Keratinocyte (primary cell): Measurements from ENCODE around the gene ATP6V1G3. TPM values are rescaled to one million over a fixed set of nuclear protein-coding genes. Genes with fewer than 3 reads are reported as not detected.

Experiments used
- DNase-seq: peaks from one replicate; pipeline ENCODE4 v3.0.0-alpha.2; 2011; ENCODE audit warnings: low read depth, missing footprints, low spot score
- FAIRE-seq: peaks from 2 replicates; lab custom pipeline; 2011; peaks lifted over from hg19 to GRCh38; lab: Jason Lieb, UNC
- H2AFZ ChIP-seq: 2 replicates; pipeline ENCODE4 v1.6.0; 2012; ENCODE audit warnings: low read length, control low read depth, inconsistent platforms; ENCODE audit not compliant: control insufficient read depth
- H3K27ac ChIP-seq: 2 replicates; pipeline ENCODE4 v1.5.1; 2011; ENCODE audit warnings: low read length; ENCODE audit not compliant: control insufficient read depth, insufficient read depth
- H3K27me3 ChIP-seq: 3 replicates; pipeline ENCODE4 v1.6.0; 2011; ENCODE audit warnings: low read length; ENCODE audit not compliant: control insufficient read depth, insufficient read depth; ENCODE audit errors: extremely low read depth
- H3K36me3 ChIP-seq, 2 experiments: 2 replicates in 1 of 2; 3 replicates in 1 of 2; pipeline ENCODE4 v1.5.1; 2011; ENCODE audit warnings: low read length in 2 of 2, mild to moderate bottlenecking in 1 of 2; ENCODE audit not compliant: control insufficient read depth in 2 of 2, insufficient read depth in 2 of 2; ENCODE audit errors: extremely low read depth in 1 of 2
- H3K4me1 ChIP-seq: 3 replicates; pipeline ENCODE4 v1.5.1; 2011; ENCODE audit warnings: low read length; ENCODE audit not compliant: control insufficient read depth, insufficient read depth; ENCODE audit errors: extremely low read depth
- H3K4me2 ChIP-seq: 3 replicates; pipeline ENCODE4 v1.6.0; 2011; ENCODE audit warnings: low read depth, low read length; ENCODE audit not compliant: control insufficient read depth, insufficient read depth; ENCODE audit errors: extremely low read depth
- H3K4me3 ChIP-seq, 3 experiments: fragments of 200-600 bp in 1 of 3; sonication (generic) in 1 of 3; 2 replicates in 2 of 3; 3 replicates in 1 of 3; pipeline ENCODE4 v1.5.1; 2011 to 2016; ENCODE audit warnings: low read length in 3 of 3, mild to moderate bottlenecking in 3 of 3, control low read depth in 2 of 3, inconsistent platforms in 1 of 3, low read depth in 1 of 3, mixed read lengths in 1 of 3, mixed run types in 1 of 3, moderate library complexity in 1 of 3; ENCODE audit not compliant: control insufficient read depth in 2 of 3, insufficient read depth in 2 of 3; ENCODE audit errors: extremely low read depth in 1 of 3
- H3K79me2 ChIP-seq: 2 replicates; pipeline ENCODE4 v1.6.0; 2012; ENCODE audit warnings: low read length; ENCODE audit not compliant: control insufficient read depth, insufficient read depth
- H3K9ac ChIP-seq: 3 replicates; pipeline ENCODE4 v1.6.0; 2011; ENCODE audit warnings: low read length; ENCODE audit not compliant: control insufficient read depth, insufficient read depth; ENCODE audit errors: extremely low read depth
- H3K9me1 ChIP-seq: 3 replicates; pipeline ENCODE4 v1.6.0; 2011; ENCODE audit warnings: low read length; ENCODE audit not compliant: control insufficient read depth, insufficient read depth; ENCODE audit errors: extremely low read depth
- H3K9me3 ChIP-seq: 2 replicates; pipeline ENCODE4 v1.5.1; 2012; ENCODE audit warnings: low read depth, low read length; ENCODE audit not compliant: control insufficient read depth
- H4K20me1 ChIP-seq: 3 replicates; pipeline ENCODE4 v1.6.0; 2011; ENCODE audit warnings: low read length; ENCODE audit not compliant: control insufficient read depth, insufficient read depth; ENCODE audit errors: extremely low read depth
- EZH2 ChIP-seq: IDR thresholded peaks from one replicate; pipeline ENCODE4 v1.6.1; 2012; ENCODE audit warnings: inconsistent platforms, mild to moderate bottlenecking, low read length, moderate library complexity
- dilution Hi-C: fragments of 300-500 bp; cut with MboI; formaldehyde crosslinking; loops from one replicate; pipeline ENCODE4 v1.7.0; 2020; ENCODE audit warnings: low sequenced_read_pairs; ENCODE audit not compliant: extremely low pct_ligation_motif_present
- polyA minus RNA-seq, 3 experiments: library from RNA; depleted of rRNA, polyadenylated mRNA; stranded (reverse); fragments of >200 nt; gene quantifications; 1 replicate in 1 of 3; 2 replicates in 1 of 3; 3 replicates in 1 of 3; pipeline ENCODE4 v1.2.3, GENCODE V29; 2011
- polyA plus RNA-seq, 5 experiments: library from polyadenylated mRNA; depleted of rRNA in 3 of 5; stranded (reverse) in 3 of 5; stranded (forward) in 1 of 5; unstranded in 1 of 5; fragments of >200 nt; gene quantifications; 1 replicate in 1 of 5; 2 replicates in 3 of 5; 3 replicates in 1 of 5; pipeline versions ENCODE4 v1.2.1 to v1.2.3, GENCODE V29; 2011 to 2012; ENCODE audit warnings: missing spikeins in 2 of 5, low read depth in 1 of 5, low replicate concordance in 1 of 5
- TF ChIP-seq, protein P1 (sequence below), 3 experiments: IDR thresholded peaks in 1 of 3; conservative IDR thresholded peaks in 1 of 3; optimal IDR thresholded peaks in 1 of 3; 2 replicates in 2 of 3; 3 replicates in 1 of 3; pipeline versions ENCODE3 to v1.5.1; 2011; ENCODE audit warnings: low read length in 3 of 3, mild to moderate bottlenecking in 3 of 3, moderate library complexity in 2 of 3, control low read depth in 1 of 3, inconsistent platforms in 1 of 3; ENCODE audit not compliant: insufficient read depth in 2 of 3; ENCODE audit errors: extremely low read depth in 1 of 3

The ATP6V1G3 gene, protein sequence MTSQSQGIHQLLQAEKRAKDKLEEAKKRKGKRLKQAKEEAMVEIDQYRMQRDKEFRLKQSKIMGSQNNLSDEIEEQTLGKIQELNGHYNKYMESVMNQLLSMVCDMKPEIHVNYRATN
- polyA plus RNA-seq, result not detected in 3 replicates
- not detected for polyA plus RNA-seq (2011; ENCODE audit: low read depth)
- not detected in 2 replicates for polyA plus RNA-seq (2011; cell fraction: cytosol; rRNA removed)
- polyA plus RNA-seq (2011; cell fraction: nucleus; rRNA removed), result not detected in 2 replicates
- polyA plus RNA-seq (2012; ENCODE audit: low replicate concordance), result not detected in 2 replicates
- not detected in 3 replicates for polyA minus RNA-seq
- not detected for polyA minus RNA-seq (2011; cell fraction: cytosol; rRNA and poly(A)+ RNA removed)
- not detected in 2 replicates for polyA minus RNA-seq (2011; cell fraction: nucleus; rRNA and poly(A)+ RNA removed)

DNA sequence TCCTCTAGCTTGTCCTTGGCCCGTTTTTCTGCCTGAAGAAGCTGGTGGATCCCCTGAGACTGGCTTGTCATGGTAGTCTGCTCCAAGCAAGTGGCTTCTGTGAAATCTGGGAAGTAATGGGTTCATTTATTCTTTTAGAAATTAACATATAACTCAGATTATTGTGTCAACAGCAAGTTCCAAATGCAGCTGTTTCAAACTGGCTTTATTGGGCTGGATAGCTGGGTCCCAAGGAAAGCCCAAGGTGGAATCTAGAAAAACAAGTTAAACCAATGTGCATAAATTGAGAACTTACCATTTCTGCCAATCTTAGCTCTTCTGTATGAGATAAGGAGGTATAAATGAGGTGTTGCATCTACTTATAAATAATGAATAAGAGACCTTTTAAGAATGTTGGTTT, at the start of gene ATP6V1G3:
TSS of gene ATP6V1G3 (minus strand) at position 101 of the 400 bp plus-strand sequence. CDS start at position 71, 30 bp downstream.
- no peak within 1 kb of the TSS for H2AFZ ChIP-seq
- DNase-seq, result no peak
- no peak within 1 kb of the TSS for H3K4me2 ChIP-seq
- no peak within 1 kb of the TSS for H3K9ac ChIP-seq
- H3K27me3 ChIP-seq, result no peaks in the 10 kb centered on the region
- TF ChIP-seq, protein P1, sequence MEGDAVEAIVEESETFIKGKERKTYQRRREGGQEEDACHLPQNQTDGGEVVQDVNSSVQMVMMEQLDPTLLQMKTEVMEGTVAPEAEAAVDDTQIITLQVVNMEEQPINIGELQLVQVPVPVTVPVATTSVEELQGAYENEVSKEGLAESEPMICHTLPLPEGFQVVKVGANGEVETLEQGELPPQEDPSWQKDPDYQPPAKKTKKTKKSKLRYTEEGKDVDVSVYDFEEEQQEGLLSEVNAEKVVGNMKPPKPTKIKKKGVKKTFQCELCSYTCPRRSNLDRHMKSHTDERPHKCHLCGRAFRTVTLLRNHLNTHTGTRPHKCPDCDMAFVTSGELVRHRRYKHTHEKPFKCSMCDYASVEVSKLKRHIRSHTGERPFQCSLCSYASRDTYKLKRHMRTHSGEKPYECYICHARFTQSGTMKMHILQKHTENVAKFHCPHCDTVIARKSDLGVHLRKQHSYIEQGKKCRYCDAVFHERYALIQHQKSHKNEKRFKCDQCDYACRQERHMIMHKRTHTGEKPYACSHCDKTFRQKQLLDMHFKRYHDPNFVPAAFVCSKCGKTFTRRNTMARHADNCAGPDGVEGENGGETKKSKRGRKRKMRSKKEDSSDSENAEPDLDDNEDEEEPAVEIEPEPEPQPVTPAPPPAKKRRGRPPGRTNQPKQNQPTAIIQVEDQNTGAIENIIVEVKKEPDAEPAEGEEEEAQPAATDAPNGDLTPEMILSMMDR (optimal IDR thresholded peaks at IDR 0.05 in 1 of 3, IDR thresholded peaks at IDR 0.05 in 1 of 3, conservative IDR thresholded peaks at IDR 0.05 in 1 of 3; ENCODE audit: extremely low read depth in 1 of 3, insufficient read depth in 2 of 3, low read length in 3 of 3), result no peak
- no peak for TF ChIP-seq EZH2
- H3K4me1 ChIP-seq, result no peaks in the 10 kb centered on the region
- no peaks in the 10 kb centered on the region for H3K9me1 ChIP-seq
- dilution Hi-C loops, result no loop called here
- H3K36me3 ChIP-seq, result no peaks in the 10 kb centered on the region
- FAIRE-seq, result no peak
- no peaks in the 10 kb centered on the region for H3K9me3 ChIP-seq
- no peak within 1 kb of the TSS for H3K4me3 ChIP-seq
- no peaks in the 10 kb centered on the region for H3K79me2 ChIP-seq
- no peaks in the 10 kb centered on the region for H4K20me1 ChIP-seq
- H3K27ac ChIP-seq, result no peak within 1 kb of the TSS

DNA sequence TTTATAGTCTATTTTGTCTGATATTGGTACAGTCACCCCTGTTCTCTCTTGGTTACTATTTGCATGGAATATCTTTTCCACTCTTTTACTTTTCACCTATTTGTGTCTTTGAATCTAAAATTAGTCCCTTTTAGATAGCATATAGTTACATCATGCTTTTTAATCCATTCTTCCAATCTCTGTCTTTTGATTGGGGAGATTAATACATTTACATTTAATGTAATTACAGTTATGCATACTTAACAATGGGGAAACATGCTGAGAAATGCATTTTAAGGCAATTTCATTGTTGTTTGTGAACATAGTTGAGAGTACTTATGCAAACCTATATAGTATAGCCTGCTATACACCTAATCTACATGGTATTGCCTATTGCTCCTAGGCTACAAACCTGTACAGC, 48.4 kb upstream of the ATP6V1G3 start:
- Histone ChIP-seq H3K9me1 (no peaks in the 10 kb centered on the region), H3K4me1 (no peaks in the 10 kb centered on the region), H3K27me3 (no peaks in the 10 kb centered on the region), H3K9me3 (no peaks in the 10 kb centered on the region), H4K20me1 (no peaks in the 10 kb centered on the region), H3K4me3 (no peak overlapping the region), H3K79me2 (no peaks in the 10 kb centered on the region), H3K4me2 (no peak overlapping the region), H3K36me3 (no peaks in the 10 kb centered on the region), H3K9ac (no peak overlapping the region), H3K27ac (no peak overlapping the region), H2AFZ (no peak overlapping the region)
- dilution Hi-C loops, result no loop called here
- no peak for FAIRE-seq
- TF ChIP-seq, protein P1 (optimal IDR thresholded peaks at IDR 0.05 in 1 of 3, IDR thresholded peaks at IDR 0.05 in 1 of 3, conservative IDR thresholded peaks at IDR 0.05 in 1 of 3; ENCODE audit: extremely low read depth in 1 of 3, insufficient read depth in 2 of 3, low read length in 3 of 3), result no peak
- no peak for TF ChIP-seq EZH2
- no peak for DNase-seq
